ENCODE data around the gene MPI.
"Not testable (repeated sequence)": the region's sequence is repeated elsewhere in the genome, so short reads cannot be mapped to it uniquely, and the experiment has no call there.

MPI gene

GRCh38 chr15:74893627-74894026 lies 3.8 kb downstream of the MPI start:
- no peak for FAIRE-seq

- FAIRE-seq: not testable (repeated sequence)
These were observed 4.5 kb downstream of the MPI start for GRCh38 chr15:74894383-74894782.

GRCh38 chr15:74895830-74896229 lies 6.0 kb downstream of the MPI start:
- FAIRE-seq: no peak

- no peak for FAIRE-seq
These were observed 6.5 kb downstream of the MPI start for GRCh38 chr15:74896316-74896715.

GRCh38 chr15:74897300-74897701 lies 7.5 kb downstream of the MPI start:
- no peak for FAIRE-seq

- no peak for FAIRE-seq
These were observed 11.8 kb downstream of the MPI start for GRCh38 chr15:74901612-74902063.

GRCh38 chr15:74902295-74903075 lies 12.6 kb downstream of the MPI start:
- FAIRE-seq: no peak

- no peak for FAIRE-seq
These were observed 13.8 kb downstream of the MPI start for GRCh38 chr15:74903676-74904075.

- FAIRE-seq: no peak
These were observed 14.5 kb downstream of the MPI start for GRCh38 chr15:74904190-74904805.

- FAIRE-seq: no peak
These were observed 16.2 kb downstream of the MPI start for GRCh38 chr15:74906067-74906449.

- no peak for FAIRE-seq
These were observed 16.8 kb downstream of the MPI start, which contains the start of gene FAM219B for GRCh38 chr15:74906450-74907162. FAM219B (minus strand) TSS chr15:74906851; CDS start chr15:74906800, 51 bp downstream.

GRCh38 chr15:74907163-74907870 lies 17.5 kb downstream of the MPI start:
- no peak for FAIRE-seq

GRCh38 chr15:74908635-74909034 lies 18.8 kb downstream of the MPI start:
- FAIRE-seq: no peak

- no peak for FAIRE-seq
These were observed 23.2 kb downstream of the MPI start for GRCh38 chr15:74913041-74913440.

- FAIRE-seq: not testable (repeated sequence)
These were observed 24.0 kb downstream of the MPI start for GRCh38 chr15:74913799-74914198.

- no peak for FAIRE-seq
These were observed 27.8 kb downstream of the MPI start for GRCh38 chr15:74917676-74918075.

- no peak for FAIRE-seq
These were observed 30.6 kb downstream of the MPI start for GRCh38 chr15:74920456-74920855.

GRCh38 chr15:74924525-74924924 lies 34.7 kb downstream of the MPI start:
- FAIRE-seq: no peak

- no peak for FAIRE-seq
These were observed 38.9 kb downstream of the MPI start for GRCh38 chr15:74928771-74929198.

- FAIRE-seq: no peak
These were observed 43.7 kb downstream of the MPI start for GRCh38 chr15:74933573-74933972.

GRCh38 chr15:74935193-74935592 lies 45.4 kb downstream of the MPI start:
- FAIRE-seq: not testable (repeated sequence)

GRCh38 chr15:74937272-74937589 lies 47.4 kb downstream of the MPI start:
- FAIRE-seq: no peak
